Peyer's patch (tissue), 4 donors: ENCODE measurements around the gene DDRGK1.

Experiments used
- CTCF ChIP-seq, 6 experiments: fragments of 450-650 bp in 4 of 6; fragments of 200-600 bp in 2 of 6; sonication (generic) in 1 of 6; IDR thresholded peaks; one replicate each; pipeline ENCODE4 v1.5.1; 2017 to 2019; ENCODE audit warnings: antibody characterized with exemption in 6 of 6, mild to moderate bottlenecking in 3 of 6, moderate library complexity in 1 of 6
- POLR2A ChIP-seq, 2 donors: fragments of 450-650 bp; IDR thresholded peaks; one replicate each; pipeline ENCODE4 v1.5.1; 2017; ENCODE audit warnings: antibody characterized with exemption in 2 of 2, mild to moderate bottlenecking in 2 of 2, moderate library complexity in 2 of 2

GRCh38 chr20:3231889-3232588 is 27.6 kb upstream of the DDRGK1 start:
- TF ChIP-seq CTCF (IDR thresholded peaks at IDR 0.05) (no peak), POLR2A (IDR thresholded peaks at IDR 0.05) (no peak)
